Activated naive CD8-positive, alpha-beta T cell treated with anti-CD3 and anti-CD28 coated beads, Interleukin-2, amount 10 ng/mL, durations not matched to agents 7 days and 5 days (primary cell): ENCODE data around the gene CLN5. TPM values are rescaled to one million over a fixed set of nuclear protein-coding genes. Genes with fewer than 3 reads are reported as not detected.
"Not testable (repeated sequence)": the region's sequence is repeated elsewhere in the genome, so short reads cannot be mapped to it uniquely, and the experiment has no call there.

Experiments
- ATAC-seq: fragments of 150-1000 bp; cut with Tn5 transposase; one replicate; pipeline ENCODE4 v1.10.0; 2021; ENCODE audit warnings: low read depth, moderate library complexity
- POLR2A ChIA-PET: fragments of 350-600 bp; sonication (Branson Sonifier 250); formaldehyde crosslinking; loops from one replicate; lab custom pipeline; 2021; ENCODE audit warnings: antibody characterized with exemption; lab: Charles Lee
- DNase-seq: peaks from one replicate; pipeline ENCODE4 v3.0.0; 2021
- H3K27ac Mint-ChIP-seq: one replicate; pipeline ENCODE4 v1.8.0; 2022; ENCODE audit warnings: mild to moderate bottlenecking, mixed read lengths
- H3K27me3 Mint-ChIP-seq: one replicate; pipeline ENCODE4 v1.8.0; 2022; ENCODE audit warnings: mild to moderate bottlenecking, moderate library complexity, mixed read lengths
- H3K36me3 Mint-ChIP-seq: one replicate; pipeline ENCODE4 v1.8.0; 2021; ENCODE audit warnings: mild to moderate bottlenecking, mixed read lengths
- H3K4me1 Mint-ChIP-seq: one replicate; pipeline ENCODE4 v1.8.0; 2021; ENCODE audit warnings: mixed read lengths
- H3K4me3 Mint-ChIP-seq: one replicate; pipeline ENCODE4 v1.8.0; 2022; ENCODE audit warnings: mild to moderate bottlenecking, moderate library complexity, mixed read lengths
- H3K9me3 Mint-ChIP-seq: one replicate; pipeline ENCODE4 v1.8.0; 2021; ENCODE audit warnings: mixed read lengths
- total RNA-seq, 2 experiments: library from RNA; stranded (reverse); gene quantifications; one replicate each; pipeline ENCODE4 v1.2.3, GENCODE V29; 2021

The CLN5 gene
- total RNA-seq, 2 experiments from 2014 or later, result 15.4 to 18.9 TPM

GRCh38 chr13:76991432-76991795 lies 467 bp upstream of the CLN5 start:
- no peak for DNase-seq
- Mint-ChIP-seq H3K9me3 (no peaks in the 10 kb centered on the region), H3K27ac (peak overlapping the region; percentile 100), H3K4me1 (peaks cover 30% of the 10 kb centered on the region), H3K36me3 (peaks cover 7% of the 10 kb centered on the region), H3K4me3 (peak overlapping the region; percentile 98), H3K27me3 (peaks cover 23% of the 10 kb centered on the region)
- peak; percentile 71 for ATAC-seq
- POLR2A ChIA-PET, result interaction anchor here (0.6 to 3.4 kb wide), 16 partner anchors 11 to 1230 kb away, joined by 3 to 78 read pairs (median 5); partner anchors contain the start of genes FBXL3, KCTD12 and MYCBP2

- peaks cover 18% of the 10 kb centered on the region for H3K27me3 Mint-ChIP-seq
- H3K9me3 Mint-ChIP-seq, result no peaks in the 10 kb centered on the region
- peak overlapping the region; percentile 100 for H3K27ac Mint-ChIP-seq
- H3K4me3 Mint-ChIP-seq, result peak overlapping the region; percentile 98
- ATAC-seq, result no peak
- peaks cover 15% of the 10 kb centered on the region for H3K36me3 Mint-ChIP-seq
- POLR2A ChIA-PET, result interaction anchor here (0.8 to 3.4 kb wide), 6 partner anchors 12 to 1666 kb away, joined by 3 to 78 read pairs (median 4); partner anchors contain the start of genes FBXL3 and SLAIN1
- peaks cover 31% of the 10 kb centered on the region for H3K4me1 Mint-ChIP-seq
- peak; percentile 47 for DNase-seq
These were observed 694 bp downstream of the CLN5 start for GRCh38 chr13:76992548-76993001.

- DNase-seq (no peak), ATAC-seq (no peak)
- H3K4me1 Mint-ChIP-seq, result peaks cover 31% of the 10 kb centered on the region
- H3K9me3 Mint-ChIP-seq, result no peaks in the 10 kb centered on the region
- POLR2A ChIA-PET, result interaction anchor here (0.8 to 3.4 kb wide), 6 partner anchors 13 to 1666 kb away, joined by 3 to 78 read pairs (median 4); partner anchors contain the start of genes FBXL3 and SLAIN1
- peaks cover 14% of the 10 kb centered on the region for H3K27me3 Mint-ChIP-seq
- H3K27ac Mint-ChIP-seq, result peak overlapping the region; percentile 100
- H3K4me3 Mint-ChIP-seq, result peak overlapping the region; percentile 98
- peaks cover 15% of the 10 kb centered on the region for H3K36me3 Mint-ChIP-seq
These were observed 1.1 kb downstream of the CLN5 start for GRCh38 chr13:76993021-76993420.

GRCh38 chr13:76993473-76993872 lies 1.6 kb downstream of the CLN5 start:
- Mint-ChIP-seq H3K4me1 (peaks cover 31% of the 10 kb centered on the region), H3K27ac (no peak overlapping the region), H3K27me3 (peaks cover 11% of the 10 kb centered on the region), H3K36me3 (peaks cover 16% of the 10 kb centered on the region), H3K4me3 (peak overlapping the region; percentile 98), H3K9me3 (no peaks in the 10 kb centered on the region)
- POLR2A ChIA-PET, result interaction anchor here (1.2 to 3.4 kb wide), 3 partner anchors 13 to 33 kb away, joined by 4 to 78 read pairs (median 20); partner anchors contain the start of gene FBXL3
- ATAC-seq, result no peak
- DNase-seq, result no peak

GRCh38 chr13:76994281-76994680 lies 2.4 kb downstream of the CLN5 start:
- no peak overlapping the region for H3K27ac Mint-ChIP-seq
- POLR2A ChIA-PET, result interaction anchor here (3.3 kb wide), 1 partner anchor 32 kb away, joined by 78 read pairs; the partner anchor contains the start of gene FBXL3
- H3K9me3 Mint-ChIP-seq, result no peaks in the 10 kb centered on the region
- peaks cover 31% of the 10 kb centered on the region for H3K4me1 Mint-ChIP-seq
- peaks cover 22% of the 10 kb centered on the region for H3K36me3 Mint-ChIP-seq
- H3K4me3 Mint-ChIP-seq, result no peak overlapping the region
- ATAC-seq, result no peak
- H3K27me3 Mint-ChIP-seq, result peaks cover 10% of the 10 kb centered on the region
- no peak for DNase-seq

- H3K9me3 Mint-ChIP-seq, result no peaks in the 10 kb centered on the region
- no peaks in the 10 kb centered on the region for H3K27me3 Mint-ChIP-seq
- H3K36me3 Mint-ChIP-seq, result peaks cover 36% of the 10 kb centered on the region
- no peak overlapping the region for H3K4me3 Mint-ChIP-seq
- POLR2A ChIA-PET, result no interaction called here
- H3K4me1 Mint-ChIP-seq, result peaks cover 14% of the 10 kb centered on the region
- no peak for ATAC-seq
- H3K27ac Mint-ChIP-seq, result no peak overlapping the region
- DNase-seq, result no peak
These were observed 8.6 kb downstream of the CLN5 start for GRCh38 chr13:77000475-77000874.

- Mint-ChIP-seq H3K36me3 (peaks cover 29% of the 10 kb centered on the region), H3K27ac (no peak overlapping the region), H3K4me3 (no peak overlapping the region), H3K9me3 (no peaks in the 10 kb centered on the region), H3K27me3 (no peaks in the 10 kb centered on the region), H3K4me1 (peaks cover 16% of the 10 kb centered on the region)
- no peak for DNase-seq
- POLR2A ChIA-PET, result interaction anchor here (1.0 kb wide), 1 partner anchor 10 kb away, joined by 6 read pairs; the partner anchor contains the start of gene CLN5
- no peak for ATAC-seq
These were observed 9.7 kb downstream of the CLN5 start for GRCh38 chr13:77001540-77001939.

GRCh38 chr13:77001963-77002587 lies 10.2 kb downstream of the CLN5 start:
- POLR2A ChIA-PET, result interaction anchor here (0.6 to 1.0 kb wide), 2 partner anchors 10 to 25 kb away, joined by 3 to 6 read pairs; partner anchors contain the start of gene CLN5
- no peak for ATAC-seq
- H3K9me3 Mint-ChIP-seq, result no peaks in the 10 kb centered on the region
- H3K27me3 Mint-ChIP-seq, result no peaks in the 10 kb centered on the region
- no peak overlapping the region for H3K4me3 Mint-ChIP-seq
- H3K36me3 Mint-ChIP-seq, result peaks cover 27% of the 10 kb centered on the region
- peaks cover 15% of the 10 kb centered on the region for H3K4me1 Mint-ChIP-seq
- H3K27ac Mint-ChIP-seq, result no peak overlapping the region
- no peak for DNase-seq

GRCh38 chr13:77002590-77003190 lies 10.8 kb downstream of the CLN5 start:
- no peak for DNase-seq
- no peak overlapping the region for H3K27ac Mint-ChIP-seq
- H3K27me3 Mint-ChIP-seq, result no peaks in the 10 kb centered on the region
- POLR2A ChIA-PET, result interaction anchor here (0.6 to 1.0 kb wide), 2 partner anchors 11 to 26 kb away, joined by 3 to 6 read pairs; partner anchors contain the start of gene CLN5
- ATAC-seq, result no peak
- H3K4me1 Mint-ChIP-seq, result peaks cover 16% of the 10 kb centered on the region
- no peaks in the 10 kb centered on the region for H3K9me3 Mint-ChIP-seq
- no peak overlapping the region for H3K4me3 Mint-ChIP-seq
- H3K36me3 Mint-ChIP-seq, result peaks cover 26% of the 10 kb centered on the region

- H3K4me1 Mint-ChIP-seq, H3K27me3 Mint-ChIP-seq: not testable (repeated sequence)
- peaks cover 30% of the 10 kb centered on the region for H3K36me3 Mint-ChIP-seq
These were observed 16.5 kb downstream of the CLN5 start for GRCh38 chr13:77008337-77008736.

GRCh38 chr13:77009011-77009410 lies 17.1 kb downstream of the CLN5 start:
- H3K9me3 Mint-ChIP-seq, result no peaks in the 10 kb centered on the region
- ATAC-seq (no peak), DNase-seq (no peak)
- no peak overlapping the region for H3K27ac Mint-ChIP-seq
- peaks cover 8% of the 10 kb centered on the region for H3K4me1 Mint-ChIP-seq
- no peak overlapping the region for H3K4me3 Mint-ChIP-seq
- no peaks in the 10 kb centered on the region for H3K27me3 Mint-ChIP-seq
- POLR2A ChIA-PET, result interaction anchor here (1.1 to 1.9 kb wide), 2 partner anchors 17 kb away, joined by 3 to 6 read pairs; partner anchors contain the start of gene CLN5
- H3K36me3 Mint-ChIP-seq, result peaks cover 37% of the 10 kb centered on the region

More at GRCh38 chr13:77008337-77008736, 16.5 kb downstream of the CLN5 start:
- H3K27ac Mint-ChIP-seq, result peak overlapping the region; percentile 32
- H3K4me3 Mint-ChIP-seq, ATAC-seq, DNase-seq, H3K9me3 Mint-ChIP-seq: not testable (repeated sequence)
- POLR2A ChIA-PET, result interaction anchor here (1.1 to 1.9 kb wide), 2 partner anchors 17 to 18 kb away, joined by 3 to 6 read pairs; partner anchors contain the start of gene CLN5

- not testable (repeated sequence) for H3K4me1 Mint-ChIP-seq
These were observed 17.8 kb downstream of the CLN5 start for GRCh38 chr13:77009719-77010118.

More at GRCh38 chr13:77009719-77010118, 17.8 kb downstream of the CLN5 start:
- not testable (repeated sequence) for DNase-seq, ATAC-seq, H3K27me3 Mint-ChIP-seq, H3K27ac Mint-ChIP-seq, H3K9me3 Mint-ChIP-seq, H3K4me3 Mint-ChIP-seq
- H3K36me3 Mint-ChIP-seq, result peaks cover 39% of the 10 kb centered on the region
- POLR2A ChIA-PET, result interaction anchor here (1.1 kb wide), 1 partner anchor 18 kb away, joined by 3 read pairs; the partner anchor contains the start of gene CLN5
